Stimulated activated CD8-positive, alpha-beta memory T cell treated with anti-CD3 and anti-CD28 coated beads, Interleukin-7, amount 100 ng/mL, for 4 hours (primary cell): Measurements from ENCODE around the gene SHISA5.
"Not testable (repeated sequence)": the region's sequence is repeated elsewhere in the genome, so short reads cannot be mapped to it uniquely, and the experiment has no call there.

Experiments
- DNase-seq, 2 donors: peaks; one replicate each; pipeline ENCODE4 v3.0.0-alpha.2; 2020; ENCODE audit warnings: low read depth in 2 of 2

The SHISA5 gene

DNA sequence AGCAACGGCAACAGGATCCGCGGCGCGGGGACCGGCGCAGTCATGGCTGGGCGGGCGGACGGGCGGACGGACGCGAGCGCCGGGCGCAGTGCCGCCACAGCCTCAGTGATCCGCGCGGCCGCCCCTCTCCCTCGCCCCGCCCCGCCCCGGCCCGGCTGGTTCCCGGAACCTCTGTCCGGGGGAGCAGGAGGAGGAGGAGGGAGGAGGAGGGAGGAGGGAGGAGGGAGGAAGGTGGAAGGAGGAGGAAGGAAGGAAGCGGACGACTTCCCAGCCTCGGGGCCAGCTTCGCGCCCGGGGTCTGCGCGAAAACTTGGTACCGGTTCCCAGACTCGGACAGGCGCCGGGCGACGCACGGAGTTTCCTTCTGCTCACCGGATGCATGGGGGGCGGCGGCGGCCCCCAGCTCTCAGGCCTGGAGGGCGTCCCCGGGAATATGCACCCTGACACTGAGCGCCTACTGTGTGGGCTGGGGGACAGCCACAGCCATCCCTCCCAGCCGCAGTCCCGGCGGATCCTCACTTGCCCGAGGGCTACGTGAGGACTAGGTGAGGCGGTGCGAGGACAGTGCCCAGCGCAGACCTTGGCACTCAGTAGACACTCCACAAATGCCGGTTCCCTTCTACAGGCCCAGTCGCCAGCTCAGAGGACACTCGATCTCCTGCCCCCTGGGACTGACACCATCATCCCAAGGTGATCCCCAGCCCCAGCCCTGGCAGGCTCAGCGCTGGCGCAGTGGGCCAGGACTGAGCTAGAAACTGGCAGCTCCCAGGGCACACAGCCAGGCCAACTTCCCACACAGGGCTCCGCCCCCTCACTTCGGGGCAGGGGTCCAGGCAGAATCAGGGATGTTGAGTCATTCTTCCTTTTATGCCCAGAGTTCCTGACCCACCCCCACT, at the start of gene SHISA5:
Gene SHISA5, minus strand, starts transcription at position 124 of the 896 bp plus-strand sequence. Its CDS starts 80 bp downstream, at position 44.
- peak in 1 of 2 donors; percentile 46 for DNase-seq

DNA sequence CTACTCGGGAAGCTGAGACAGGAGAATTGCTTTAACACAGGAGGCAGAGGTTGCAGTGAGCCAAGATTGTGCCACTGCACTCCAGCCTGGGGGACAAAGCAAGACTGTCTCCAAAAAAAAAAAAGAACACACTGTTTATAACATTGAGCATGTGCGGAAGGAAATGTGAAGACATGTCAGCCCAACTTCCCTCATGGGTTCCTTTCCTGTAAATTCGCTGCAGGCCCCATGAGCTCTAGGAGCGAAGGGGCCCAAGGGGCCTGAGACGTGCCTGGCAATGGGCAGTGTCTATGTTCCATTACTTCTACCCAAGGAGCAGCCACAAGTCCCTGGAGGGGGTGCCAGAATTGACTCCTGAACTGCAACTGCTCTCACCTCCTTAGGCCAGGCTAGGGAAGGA, 49.4 kb upstream of the SHISA5 start:
- no peak for DNase-seq

DNA sequence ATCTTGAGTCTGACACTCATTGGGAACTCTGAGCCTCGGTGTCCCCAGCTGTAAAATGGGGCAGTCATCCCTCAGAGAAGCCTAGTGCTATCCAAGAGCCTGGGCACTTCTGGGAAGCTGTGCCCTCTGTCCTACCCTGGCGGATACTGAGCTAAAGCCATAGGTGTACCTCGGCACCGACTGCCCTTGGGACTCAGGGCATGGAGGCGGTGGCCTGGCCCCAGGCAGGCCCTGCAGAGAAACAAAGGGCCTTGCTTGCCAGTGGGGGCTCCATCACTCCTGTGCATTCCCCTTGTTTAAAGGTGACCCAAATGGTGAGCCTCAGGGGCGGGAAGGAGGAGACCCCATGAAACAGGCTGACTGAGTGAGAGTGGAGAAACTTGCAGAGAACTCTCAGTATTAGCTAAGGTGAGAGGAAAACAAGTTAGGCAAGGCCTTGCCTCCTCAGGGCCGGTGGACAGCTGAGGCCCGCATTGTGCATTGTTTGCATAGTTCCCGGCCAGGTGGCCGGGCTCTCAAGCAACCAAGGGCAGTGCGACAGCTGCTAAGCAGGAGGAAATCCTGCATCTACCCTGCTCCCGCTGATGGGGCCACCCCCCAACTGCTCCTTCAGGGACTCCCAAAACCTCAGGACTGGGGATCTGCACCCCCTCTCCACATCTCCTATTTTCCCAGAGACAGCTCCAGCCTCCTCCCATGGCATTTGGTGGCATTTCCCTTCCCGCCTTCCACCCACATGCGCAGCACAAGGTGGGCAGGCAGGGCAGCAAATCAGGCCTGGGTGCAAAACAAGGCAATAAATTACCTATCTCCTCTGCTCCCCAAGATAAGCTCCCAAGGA, 48.4 kb upstream of the SHISA5 start:
- no peak for DNase-seq

GRCh38 chr3:48551651-48552050, 47.7 kb upstream of the SHISA5 start:
- not testable (repeated sequence) for DNase-seq

- peak; percentile 63 to 72 for DNase-seq
These were observed 45.0 kb upstream of the SHISA5 start for GRCh38 chr3:48548729-48549705.

DNA sequence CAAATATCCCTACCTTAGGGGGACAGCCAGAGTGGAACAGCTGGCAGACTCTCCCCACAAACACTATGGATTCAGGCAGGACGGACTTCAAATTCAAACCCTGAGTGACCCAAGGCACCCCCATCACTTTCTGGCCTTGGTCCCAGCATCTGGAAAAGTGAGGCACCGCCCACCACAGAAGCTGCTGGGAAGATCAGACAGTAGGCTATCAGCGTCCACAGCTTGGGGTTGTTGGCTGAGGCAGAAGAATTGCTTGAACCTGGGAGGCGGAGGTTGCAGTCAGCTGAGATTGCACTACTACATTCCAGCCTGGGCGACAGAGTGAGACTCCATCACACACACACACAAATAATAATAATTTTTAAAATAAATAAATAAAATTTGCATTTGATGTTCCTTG, 44.2 kb upstream of the SHISA5 start:
- no peak for DNase-seq

DNA sequence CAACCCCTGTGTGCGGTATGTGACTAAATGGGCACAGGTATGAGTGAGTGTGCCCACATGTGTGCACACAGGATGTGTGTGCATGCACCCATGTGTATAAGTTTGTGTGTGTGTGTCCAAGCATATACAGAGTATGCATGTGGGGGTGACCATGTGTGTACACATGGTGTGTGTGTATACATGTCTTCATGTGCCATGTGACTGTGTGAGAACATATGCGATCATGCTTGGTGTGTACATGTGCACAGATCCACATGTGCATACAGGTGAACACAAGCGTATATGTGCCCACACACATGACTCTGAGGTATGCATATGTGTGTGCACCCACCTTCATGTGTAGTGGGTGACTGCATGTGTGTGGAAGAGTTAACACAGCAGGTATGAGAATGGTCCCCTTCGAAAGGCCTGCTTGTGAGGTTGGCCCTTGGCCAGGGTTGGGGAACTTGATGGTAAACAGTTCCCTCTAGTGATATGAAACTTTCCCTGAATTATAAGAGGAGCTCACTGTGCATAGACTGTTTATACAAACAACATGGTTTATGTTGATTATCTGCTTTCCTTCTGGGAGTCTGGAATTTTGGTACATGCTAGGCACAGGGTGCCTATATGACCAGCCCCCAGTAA, 42.3 kb upstream of the SHISA5 start:
- no peak for DNase-seq

GRCh38 chr3:48544141-48544540, 40.2 kb upstream of the SHISA5 start:
- DNase-seq, result no peak

- DNase-seq, result no peak
These were observed 39.4 kb upstream of the SHISA5 start for GRCh38 chr3:48543271-48543866.

- DNase-seq, result no peak
These were observed 34.5 kb upstream of the SHISA5 start for GRCh38 chr3:48538451-48538850.

- no peak for DNase-seq
These were observed 32.8 kb upstream of the SHISA5 start for GRCh38 chr3:48536785-48537184.

DNA sequence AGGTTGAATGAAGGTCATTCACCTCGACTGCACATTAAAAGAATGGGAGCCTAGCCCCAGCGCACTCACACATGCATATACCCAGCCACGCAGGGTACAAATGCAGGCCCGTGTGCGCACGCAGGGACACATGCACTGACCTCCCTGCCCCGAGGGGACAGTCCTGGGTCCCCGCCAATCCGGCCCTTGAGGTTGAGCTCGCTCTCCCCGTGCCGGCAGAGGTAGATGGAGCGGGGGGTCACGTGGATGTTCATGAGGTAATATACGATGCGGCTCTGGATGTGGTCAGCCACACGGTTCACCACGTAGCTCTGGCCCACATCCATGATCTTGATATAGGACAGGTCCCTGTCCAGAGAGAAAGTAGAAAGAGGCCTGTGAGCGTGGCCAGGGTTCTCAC, 32.1 kb upstream of the SHISA5 start:
- DNase-seq, result no peak

GRCh38 chr3:48535578-48535977, 31.6 kb upstream of the SHISA5 start:
- no peak for DNase-seq

DNA sequence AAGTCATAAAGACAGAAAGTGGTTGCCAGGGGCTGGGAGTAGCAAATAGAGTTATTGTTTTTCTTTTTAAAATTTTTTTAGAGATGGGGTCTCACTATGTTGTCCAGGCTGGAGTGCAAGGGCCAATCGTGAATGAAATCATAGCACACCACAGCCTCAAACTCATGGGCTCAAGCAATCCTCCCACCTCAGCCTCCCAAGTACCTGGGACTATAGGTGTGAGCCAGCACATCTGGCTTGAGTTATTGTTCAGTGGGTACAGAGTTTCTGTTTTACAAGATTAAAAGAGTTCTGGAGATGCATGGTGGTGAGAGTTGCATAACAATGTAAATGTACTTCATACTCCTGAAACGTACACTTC, 29.0 kb upstream of the SHISA5 start:
- no peak for DNase-seq

DNA sequence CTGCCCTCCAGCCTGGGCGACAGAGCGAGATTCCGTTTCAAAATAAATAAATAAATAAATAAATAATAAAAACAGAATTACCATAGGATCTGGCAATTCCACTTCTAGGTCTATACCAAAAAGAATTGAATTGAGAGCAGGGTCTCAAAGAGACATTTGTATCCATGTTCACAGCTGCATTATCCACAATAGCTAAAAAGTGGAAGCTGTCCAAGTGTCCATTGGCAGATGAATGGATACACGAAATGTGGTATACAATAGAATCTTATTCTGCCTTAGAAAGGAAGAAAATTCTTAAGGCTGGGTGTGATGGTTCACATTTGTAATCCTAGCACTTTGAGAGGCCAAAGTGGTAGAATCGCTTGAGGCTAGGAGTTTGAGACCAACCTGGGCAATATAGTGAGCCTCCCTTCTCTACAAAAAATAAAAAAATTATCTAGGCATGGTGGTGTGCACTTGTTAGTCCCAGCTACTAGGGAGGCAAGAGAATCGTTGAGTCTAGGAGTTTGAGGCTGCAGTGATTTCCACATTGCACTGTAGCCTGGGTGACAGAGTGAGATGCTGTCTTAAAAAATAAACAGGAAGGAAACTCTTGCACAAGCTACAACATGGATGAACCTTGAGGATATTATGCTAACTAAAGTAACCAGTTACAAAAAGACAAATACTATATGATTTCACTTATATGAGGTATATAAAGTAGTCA, 28.4 kb upstream of the SHISA5 start:
- DNase-seq, result no peak

DNA sequence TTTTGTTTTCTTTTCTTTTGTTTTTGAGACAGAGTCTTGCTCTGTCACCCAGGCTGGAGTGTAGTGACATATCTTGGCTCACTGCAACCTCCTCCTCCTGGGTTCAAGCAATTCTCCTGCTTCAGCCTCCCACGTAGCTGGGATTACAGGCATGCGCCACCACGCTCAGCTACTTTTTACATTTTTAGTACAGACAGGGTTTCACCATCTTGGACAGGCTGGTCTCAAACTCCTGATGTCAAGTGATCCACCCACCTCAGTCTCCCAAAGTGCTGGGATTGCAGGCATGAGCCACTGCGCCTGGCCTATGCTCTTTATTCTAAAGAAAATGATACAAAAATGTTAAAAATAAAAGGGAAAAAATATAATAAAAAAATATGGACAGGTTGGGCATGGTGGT, 26.7 kb upstream of the SHISA5 start:
- not testable (repeated sequence) for DNase-seq

GRCh38 chr3:48528754-48529153, 24.8 kb upstream of the SHISA5 start:
- DNase-seq, result no peak

GRCh38 chr3:48528048-48528447, 24.1 kb upstream of the SHISA5 start:
- DNase-seq, result no peak

DNA sequence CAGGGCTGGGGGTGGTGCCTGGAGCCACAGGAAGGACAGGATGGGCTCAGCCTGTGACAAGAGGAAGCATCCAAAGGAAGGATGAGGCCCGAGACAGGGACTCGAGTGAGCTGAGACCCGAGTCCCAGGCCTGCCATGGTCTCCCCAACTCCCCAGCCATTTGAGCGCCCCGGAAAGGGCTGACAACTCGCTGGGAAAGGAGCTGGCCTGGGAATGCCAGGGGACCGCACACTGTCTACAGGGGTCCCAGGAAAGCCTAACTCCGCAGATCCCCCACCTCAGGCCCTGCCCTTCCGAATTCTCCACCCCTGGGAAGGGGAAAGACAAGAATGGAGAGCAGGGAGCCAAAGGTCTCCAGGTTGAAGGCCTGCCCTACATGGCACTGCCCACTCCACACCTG, 21.0 kb upstream of the SHISA5 start:
- no peak for DNase-seq

DNA sequence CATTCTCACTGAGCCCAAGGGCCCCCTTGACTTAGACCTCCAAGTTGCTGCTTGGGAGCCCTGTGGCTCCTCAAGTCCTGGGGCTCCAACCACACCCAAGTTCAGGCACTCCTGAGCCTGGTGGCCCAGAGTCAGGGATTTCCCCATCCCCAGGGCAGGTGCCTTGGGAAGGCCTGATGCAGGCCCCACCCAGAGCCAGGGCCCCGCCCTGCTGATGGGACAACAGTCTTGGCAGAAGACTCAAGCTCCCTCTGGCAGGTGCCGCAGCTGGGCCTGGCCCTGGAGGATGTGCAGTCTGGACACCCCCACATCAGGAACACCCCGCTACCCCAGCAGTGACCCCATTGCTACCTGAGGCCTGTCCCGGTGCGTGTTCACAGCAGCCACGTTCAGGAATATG, 17.7 kb upstream of the SHISA5 start:
- DNase-seq, result no peak
